ENCODE data around the gene DIS3.

DNA sequence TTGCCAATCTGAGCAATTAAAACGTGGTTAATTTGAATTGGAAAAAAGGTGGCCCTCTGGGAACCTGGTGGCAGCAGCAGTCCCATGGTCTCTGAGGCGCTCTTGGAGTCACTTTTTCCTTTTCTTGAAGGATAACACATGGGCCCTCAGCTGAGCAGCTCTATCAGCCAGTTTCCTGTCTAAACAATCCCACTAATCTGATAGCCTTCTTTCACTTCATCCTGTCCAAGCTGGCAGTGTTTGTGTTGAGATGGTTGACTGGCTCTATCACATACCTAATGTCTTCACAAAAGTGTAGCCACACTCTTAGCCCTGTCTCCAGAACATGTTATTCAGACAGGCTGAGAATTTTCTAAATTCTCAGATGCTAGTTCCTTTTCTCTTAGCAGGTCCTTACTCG is 64.9 kb downstream of the DIS3 start:
- TF ChIP-seq, protein P1, sequence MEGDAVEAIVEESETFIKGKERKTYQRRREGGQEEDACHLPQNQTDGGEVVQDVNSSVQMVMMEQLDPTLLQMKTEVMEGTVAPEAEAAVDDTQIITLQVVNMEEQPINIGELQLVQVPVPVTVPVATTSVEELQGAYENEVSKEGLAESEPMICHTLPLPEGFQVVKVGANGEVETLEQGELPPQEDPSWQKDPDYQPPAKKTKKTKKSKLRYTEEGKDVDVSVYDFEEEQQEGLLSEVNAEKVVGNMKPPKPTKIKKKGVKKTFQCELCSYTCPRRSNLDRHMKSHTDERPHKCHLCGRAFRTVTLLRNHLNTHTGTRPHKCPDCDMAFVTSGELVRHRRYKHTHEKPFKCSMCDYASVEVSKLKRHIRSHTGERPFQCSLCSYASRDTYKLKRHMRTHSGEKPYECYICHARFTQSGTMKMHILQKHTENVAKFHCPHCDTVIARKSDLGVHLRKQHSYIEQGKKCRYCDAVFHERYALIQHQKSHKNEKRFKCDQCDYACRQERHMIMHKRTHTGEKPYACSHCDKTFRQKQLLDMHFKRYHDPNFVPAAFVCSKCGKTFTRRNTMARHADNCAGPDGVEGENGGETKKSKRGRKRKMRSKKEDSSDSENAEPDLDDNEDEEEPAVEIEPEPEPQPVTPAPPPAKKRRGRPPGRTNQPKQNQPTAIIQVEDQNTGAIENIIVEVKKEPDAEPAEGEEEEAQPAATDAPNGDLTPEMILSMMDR (IDR thresholded peaks at IDR 0.05) = no peak
- no peak for TF ChIP-seq POLR2A (IDR thresholded peaks at IDR 0.05)
